Smooth muscle cell of the pulmonary artery (primary cell): ENCODE results near the gene CUTC. TPM values are rescaled to one million over a fixed set of nuclear protein-coding genes. Genes with fewer than 3 reads are reported as not detected.

Experiments
- total RNA-seq: library from RNA; depleted of rRNA; stranded (reverse); fragments of >200 nt; gene quantifications from 2 replicates; pipeline ENCODE4 v1.2.3, GENCODE V29; 2014

CUTC gene
- 16.5 and 20.3 TPM in 2 replicates for total RNA-seq

GRCh38 chr10:99732033-99732842 is at the start of gene CUTC, which contains the start of gene COX15:
TSS of gene CUTC (plus strand) at chr10:99732234. CDS start at chr10:99732349, 115 bp downstream.
TSS of gene COX15 (minus strand) at chr10:99732127. CDS start at chr10:99732049, 78 bp downstream.

GRCh38 chr10:99782447-99783286 is 50.6 kb downstream of the CUTC start, which contains the start of gene ABCC2:
TSS of gene ABCC2 (plus strand) at chr10:99782640. CDS start at chr10:99782845, 205 bp downstream.

Other genes with a start within 250 kb of the CUTC start
- gene NKX2-3, start 199.3 kb upstream of the CUTC start, total RNA-seq: not detected in 2 replicates
- gene SLC25A28, start 111.8 kb upstream of the CUTC start, total RNA-seq: 16.2 and 21.7 TPM in 2 replicates
- gene ENTPD7, start 72.7 kb upstream of the CUTC start, total RNA-seq: 25.9 and 49.5 TPM in 2 replicates
- 36.1 and 44.5 TPM in 2 replicates for gene COX15, start 107 bp upstream of the CUTC start, total RNA-seq
- 0.59 and 1.2 TPM in 2 replicates for gene ABCC2, start 50.4 kb downstream of the CUTC start, total RNA-seq